Endodermal cell (in vitro differentiated cells): ENCODE results near the gene ERGIC1. TPM values are rescaled to one million over a fixed set of nuclear protein-coding genes. Genes with fewer than 3 reads are reported as not detected.

Source experiments
- DNase-seq: peaks from one replicate; pipeline ENCODE4 v3.0.0-alpha.2; 2017
- H3K27ac ChIP-seq: 2 replicates; pipeline ENCODE4 v1.5.1; 2013; ENCODE audit warnings: mild to moderate bottlenecking, low read depth, low read length, moderate library complexity
- H3K27me3 ChIP-seq: 2 replicates; pipeline ENCODE4 v1.6.1; 2013; ENCODE audit warnings: mild to moderate bottlenecking, low read length, moderate library complexity; ENCODE audit not compliant: insufficient read depth, control insufficient read depth, poor library complexity, severe bottlenecking
- H3K36me3 ChIP-seq: 2 replicates; pipeline ENCODE4 v1.7.0; 2013; ENCODE audit warnings: mild to moderate bottlenecking, low read length, moderate library complexity; ENCODE audit not compliant: control insufficient read depth, insufficient read depth
- H3K4me1 ChIP-seq: one replicate; pipeline ENCODE4 v1.7.0; 2013; ENCODE audit warnings: low read length; ENCODE audit not compliant: control insufficient read depth, insufficient read depth
- H3K4me3 ChIP-seq: 2 replicates; pipeline ENCODE4 v1.5.1; 2013; ENCODE audit warnings: mild to moderate bottlenecking, low read length, moderate library complexity
- H3K9ac ChIP-seq: 2 replicates; pipeline ENCODE4 v1.6.1; 2013; ENCODE audit warnings: mild to moderate bottlenecking, low read length, moderate library complexity; ENCODE audit not compliant: poor library complexity, severe bottlenecking; ENCODE audit errors: extremely low read depth
- H3K9me3 ChIP-seq: 2 replicates; pipeline ENCODE4 v1.6.1; 2013; ENCODE audit warnings: mild to moderate bottlenecking, low read length, moderate library complexity; ENCODE audit not compliant: control insufficient read depth
- H3K27ac Mint-ChIP-seq: 2 replicates; pipeline ENCODE4 v1.8.0; 2020; ENCODE audit warnings: mixed read lengths
- H3K27me3 Mint-ChIP-seq: 2 replicates; pipeline ENCODE4 v1.8.0; 2021; ENCODE audit warnings: mild to moderate bottlenecking, mixed read lengths; ENCODE audit not compliant: insufficient read depth
- H3K36me3 Mint-ChIP-seq: 2 replicates; pipeline ENCODE4 v1.8.0; 2020; ENCODE audit warnings: low read depth, mixed read lengths
- H3K4me1 Mint-ChIP-seq: 2 replicates; pipeline ENCODE4 v1.8.0; 2020; ENCODE audit warnings: mixed read lengths
- H3K4me3 Mint-ChIP-seq: 2 replicates; pipeline ENCODE4 v1.8.0; 2020; ENCODE audit warnings: mild to moderate bottlenecking, moderate library complexity, mixed read lengths
- H3K9me3 Mint-ChIP-seq: 2 replicates; pipeline ENCODE4 v1.8.0; 2020; ENCODE audit warnings: mild to moderate bottlenecking, mixed read lengths
- CTCF ChIP-seq: fragments of 200-600 bp; sonication (generic); conservative IDR thresholded peaks from 2 replicates; pipeline ENCODE4 v1.5.0; 2021; ENCODE audit warnings: antibody characterized with exemption, mild to moderate bottlenecking
- WGBS, 2 experiments: methylation state at CpG; one replicate each; pipeline versions ENCODE4 v1.1.5 to v1.1.7; 2013; ENCODE audit warnings: missing lambda C conversion rate in 2 of 2, mixed read lengths in 1 of 2; ENCODE audit not compliant: insufficient coverage in 1 of 2, insufficient read length in 1 of 2; 5-methylcytosine and 5-hydroxymethylcytosine counted together
- total RNA-seq, 2 donors: library from RNA; stranded (reverse); fragmentation: NEBNext Ultra II Directional in 1 of 2; extraction: Animal tissue kit (Norgen Biotek cat#: 25700) in 1 of 2; gene quantifications; 2 replicates in 1 of 2; 3 replicates in 1 of 2; pipeline ENCODE4 v1.2.1, GENCODE V29; 2021

The ERGIC1 gene
- total RNA-seq, 2 donors from 2014 or later: 81.9 to 94.8 TPM

DNA sequence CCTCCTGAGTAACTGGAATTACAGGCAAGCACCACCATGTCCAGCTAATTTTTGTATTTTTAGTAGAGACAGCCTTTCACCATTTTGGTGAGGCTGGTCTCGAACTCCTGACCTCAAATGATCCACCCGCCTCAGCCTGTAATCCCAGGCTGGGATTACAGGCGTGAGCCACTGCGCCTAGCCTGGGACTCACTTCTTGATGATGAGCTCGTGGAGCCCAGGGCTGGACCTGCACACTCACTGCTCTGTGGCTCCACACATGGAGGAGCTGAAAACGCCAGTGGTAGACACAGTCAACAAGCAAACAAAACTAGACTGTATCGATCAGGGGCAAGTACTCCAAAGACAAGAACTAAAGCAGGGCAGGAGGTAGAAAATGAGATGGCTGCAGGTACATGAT is 65.4 kb downstream of the ERGIC1 start:
- no peaks in the 10 kb centered on the region for H3K27me3 ChIP-seq
- Mint-ChIP-seq H3K4me1 (peaks cover 17% of the 10 kb centered on the region), H3K36me3 (peaks cover 46% of the 10 kb centered on the region), H3K27ac (peak overlapping the region; percentile 42), H3K27me3 (peaks cover 1% of the 10 kb centered on the region), H3K9me3 (no peaks in the 10 kb centered on the region), H3K4me3 (no peak overlapping the region)
- no peak overlapping the region for H3K4me3 ChIP-seq
- no peak for TF ChIP-seq CTCF
- peaks cover 44% of the 10 kb centered on the region for H3K36me3 ChIP-seq
- WGBS, 2 experiments: 90 to 94% methylated on average over 6 to 7 of the region's 7 CpGs
- no peak for DNase-seq
- H3K9ac ChIP-seq: no peak overlapping the region
- peaks cover 6% of the 10 kb centered on the region for H3K4me1 ChIP-seq
- no peaks in the 10 kb centered on the region for H3K9me3 ChIP-seq
- no peak overlapping the region for H3K27ac ChIP-seq

DNA sequence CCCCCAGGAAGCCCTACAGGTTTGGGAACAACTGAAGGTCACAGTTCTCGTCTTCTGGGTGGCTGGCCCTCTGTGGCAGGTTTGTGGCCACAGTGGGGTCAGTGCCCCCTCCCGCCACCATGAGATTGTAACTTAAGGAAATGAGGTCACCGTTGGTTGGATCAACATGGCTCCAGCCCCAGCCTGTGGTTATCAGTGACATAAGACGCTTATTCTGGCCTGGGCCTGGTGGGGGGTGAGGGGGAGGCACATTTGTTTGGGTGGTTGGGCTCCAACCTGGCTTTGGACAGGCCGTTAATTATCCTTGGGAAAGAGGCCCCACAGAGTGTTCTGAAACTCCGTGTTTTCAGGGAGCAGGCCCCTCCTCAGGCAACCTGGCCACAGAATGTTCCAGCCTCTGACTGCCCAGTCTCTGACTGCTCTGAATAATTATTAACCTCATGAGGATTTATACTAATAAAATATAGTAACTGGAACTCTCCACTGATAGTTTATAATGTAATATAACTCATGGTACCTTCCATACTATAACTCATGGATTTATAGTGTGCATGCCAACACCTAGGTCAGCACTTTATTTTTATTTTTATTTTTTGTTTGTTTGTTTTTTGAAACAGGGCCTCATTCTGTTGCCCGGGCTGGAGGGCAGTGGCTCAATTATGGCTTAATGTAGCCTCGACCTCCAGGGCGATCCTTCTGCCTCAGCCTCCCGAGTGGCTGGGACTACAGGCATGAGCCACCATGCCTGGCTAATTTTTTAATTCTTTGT is 67.1 kb downstream of the ERGIC1 start:
- H3K27ac ChIP-seq: no peak overlapping the region
- H3K36me3 ChIP-seq: peaks cover 45% of the 10 kb centered on the region
- H3K9me3 Mint-ChIP-seq: no peaks in the 10 kb centered on the region
- 83 to 90% methylated on average over 9 to 10 of the region's 10 CpGs for WGBS, 2 experiments
- H3K4me1 ChIP-seq: peaks cover 10% of the 10 kb centered on the region
- peak overlapping the region; percentile 76 for H3K27ac Mint-ChIP-seq
- peaks cover 42% of the 10 kb centered on the region for H3K36me3 Mint-ChIP-seq
- no peak for DNase-seq
- no peak overlapping the region for H3K4me3 Mint-ChIP-seq
- peaks cover 31% of the 10 kb centered on the region for H3K4me1 Mint-ChIP-seq
- no peaks in the 10 kb centered on the region for H3K9me3 ChIP-seq
- no peak for TF ChIP-seq CTCF
- H3K9ac ChIP-seq: no peak overlapping the region
- peaks cover 1% of the 10 kb centered on the region for H3K27me3 Mint-ChIP-seq
- H3K4me3 ChIP-seq: no peak overlapping the region
- no peaks in the 10 kb centered on the region for H3K27me3 ChIP-seq

- 93 to 95% methylated on average over 7 to 9 of the region's 9 CpGs for WGBS, 2 experiments
- TF ChIP-seq CTCF: no peak
- peak; percentile 63 for DNase-seq
- Mint-ChIP-seq H3K36me3 (peaks cover 36% of the 10 kb centered on the region), H3K27ac (peak overlapping the region; percentile 86), H3K4me3 (no peak overlapping the region), H3K9me3 (no peaks in the 10 kb centered on the region), H3K27me3 (peaks cover 1% of the 10 kb centered on the region), H3K4me1 (peaks cover 31% of the 10 kb centered on the region)
- H3K27me3 ChIP-seq: no peaks in the 10 kb centered on the region
- no peak overlapping the region for H3K4me3 ChIP-seq
- H3K9me3 ChIP-seq: no peaks in the 10 kb centered on the region
- H3K27ac ChIP-seq: peak overlapping the region; percentile 17
- no peak overlapping the region for H3K9ac ChIP-seq
- peaks cover 10% of the 10 kb centered on the region for H3K4me1 ChIP-seq
- H3K36me3 ChIP-seq: peaks cover 45% of the 10 kb centered on the region
These were observed 67.9 kb downstream of the ERGIC1 start for GRCh38 chr5:172901788-172902496.
